ENCODE data around the gene NAV2.
A peak's percentile ranks its signal among the peaks of the same experiment; 100 is the strongest.

The NAV2 gene

GRCh38 chr11:19721176-19721575 lies 8.5 kb downstream of the NAV2 start:
- DNase-seq = no peak

- DNase-seq = no peak
These were observed 10.1 kb downstream of the NAV2 start for GRCh38 chr11:19722702-19723101.

- peak; percentile 34 for DNase-seq
These were observed 11.1 kb downstream of the NAV2 start for GRCh38 chr11:19723572-19724342.

- no peak for DNase-seq
These were observed 12.1 kb downstream of the NAV2 start for GRCh38 chr11:19724765-19725164.

- no peak for DNase-seq
These were observed 12.9 kb downstream of the NAV2 start for GRCh38 chr11:19725379-19726079.

- DNase-seq = no peak
These were observed 14.6 kb downstream of the NAV2 start for GRCh38 chr11:19727246-19727645.

GRCh38 chr11:19728436-19728835 lies 15.8 kb downstream of the NAV2 start:
- DNase-seq = no peak

- no peak for DNase-seq
These were observed 16.5 kb downstream of the NAV2 start for GRCh38 chr11:19729141-19729540.

GRCh38 chr11:19730373-19730772 lies 17.7 kb downstream of the NAV2 start:
- no peak for DNase-seq

- no peak for DNase-seq
These were observed 21.5 kb downstream of the NAV2 start for GRCh38 chr11:19734171-19734570.

GRCh38 chr11:19735157-19735908 lies 22.7 kb downstream of the NAV2 start:
- DNase-seq = no peak

- no peak for DNase-seq
These were observed 23.4 kb downstream of the NAV2 start for GRCh38 chr11:19735909-19736498.

- no peak for DNase-seq
These were observed 24.2 kb downstream of the NAV2 start for GRCh38 chr11:19736831-19737230.

- DNase-seq = no peak
These were observed 24.9 kb downstream of the NAV2 start for GRCh38 chr11:19737575-19737974.

GRCh38 chr11:19738124-19738523 lies 25.5 kb downstream of the NAV2 start:
- no peak for DNase-seq

GRCh38 chr11:19739872-19740271 lies 27.2 kb downstream of the NAV2 start:
- DNase-seq = no peak

GRCh38 chr11:19740586-19740985 lies 27.9 kb downstream of the NAV2 start:
- no peak for DNase-seq

- DNase-seq = peak; percentile 64
These were observed 30.1 kb downstream of the NAV2 start for GRCh38 chr11:19742588-19743292.

GRCh38 chr11:19743622-19744021 lies 31.0 kb downstream of the NAV2 start:
- no peak for DNase-seq

GRCh38 chr11:19744130-19744529 lies 31.5 kb downstream of the NAV2 start:
- DNase-seq = no peak

- no peak for DNase-seq
These were observed 33.4 kb downstream of the NAV2 start for GRCh38 chr11:19746086-19746485.

- no peak for DNase-seq
These were observed 35.0 kb downstream of the NAV2 start for GRCh38 chr11:19747634-19748033.

GRCh38 chr11:19751055-19751454 lies 38.4 kb downstream of the NAV2 start:
- no peak for DNase-seq
